HG03460 (cell line): ENCODE results near the gene IFT122.
"Not testable (repeated sequence)": the region's sequence is repeated elsewhere in the genome, so short reads cannot be mapped to it uniquely, and the experiment has no call there.

Experiments
- ATAC-seq: cut with Tn5 transposase; IDR thresholded peaks from one replicate; pipeline ENCODE4 v1.9.1; 2021; ENCODE audit not compliant: unreplicated experiment

Gene IFT122

DNA sequence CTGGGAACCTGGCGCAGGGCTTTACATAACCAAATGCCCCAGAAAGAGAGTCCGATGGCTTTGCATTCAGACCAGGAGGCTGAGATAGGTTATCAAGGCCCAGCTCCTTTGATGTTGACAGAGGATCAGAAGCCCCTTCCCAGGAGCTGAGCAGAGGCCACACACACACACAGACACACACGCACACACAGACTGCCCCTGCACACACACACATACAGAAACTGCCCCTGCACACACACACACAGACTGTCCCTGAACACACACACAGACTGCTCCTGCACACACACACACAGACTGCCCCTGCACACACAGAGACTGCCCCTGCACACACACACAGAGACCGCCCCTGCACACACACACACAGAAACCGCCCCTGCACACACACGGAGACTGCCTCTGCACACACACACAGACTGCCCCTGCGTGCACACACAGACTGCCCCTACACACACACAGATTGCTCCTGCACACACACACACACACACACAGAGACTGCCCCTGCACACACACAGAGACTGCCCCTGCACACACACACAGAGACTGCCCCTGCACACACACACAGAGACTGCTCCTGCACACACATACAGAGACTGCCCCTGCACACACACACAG, 75.9 kb downstream of the IFT122 start:
- not testable (repeated sequence) for ATAC-seq

- no peak for ATAC-seq
Measured at GRCh38 chr3:129517516-129517915, 77.5 kb downstream of the IFT122 start.

DNA sequence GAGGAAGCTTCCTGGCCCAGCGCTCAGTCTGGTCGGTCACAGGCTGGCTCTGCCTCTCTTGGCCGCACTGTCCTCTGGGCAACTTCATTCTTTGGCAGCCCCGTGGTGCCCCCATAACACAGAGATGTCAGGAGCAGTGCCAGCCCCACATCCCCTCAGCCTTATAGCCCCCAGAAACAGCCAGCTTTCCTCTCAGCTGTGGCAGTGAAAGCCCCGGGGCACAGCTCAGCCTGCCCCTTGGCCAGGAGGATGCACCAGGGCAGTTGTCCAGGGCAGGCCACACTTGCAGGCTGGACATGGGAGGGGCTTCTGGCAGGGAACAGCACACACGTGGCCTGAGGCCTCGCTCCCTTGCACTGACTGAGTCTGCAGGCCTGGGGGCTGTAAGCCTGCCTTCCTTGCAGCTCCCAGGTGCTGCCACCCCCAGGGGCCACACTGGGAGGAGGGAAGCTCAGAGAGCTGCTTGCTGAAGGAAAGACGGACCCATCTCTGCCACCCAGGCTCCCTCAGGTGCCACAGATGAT, 78.1 kb downstream of the IFT122 start:
- no peak for ATAC-seq

- no peak for ATAC-seq
Measured at GRCh38 chr3:129518581-129518980, 78.6 kb downstream of the IFT122 start.

- no peak for ATAC-seq
Measured at GRCh38 chr3:129519449-129519848, 79.4 kb downstream of the IFT122 start.

DNA sequence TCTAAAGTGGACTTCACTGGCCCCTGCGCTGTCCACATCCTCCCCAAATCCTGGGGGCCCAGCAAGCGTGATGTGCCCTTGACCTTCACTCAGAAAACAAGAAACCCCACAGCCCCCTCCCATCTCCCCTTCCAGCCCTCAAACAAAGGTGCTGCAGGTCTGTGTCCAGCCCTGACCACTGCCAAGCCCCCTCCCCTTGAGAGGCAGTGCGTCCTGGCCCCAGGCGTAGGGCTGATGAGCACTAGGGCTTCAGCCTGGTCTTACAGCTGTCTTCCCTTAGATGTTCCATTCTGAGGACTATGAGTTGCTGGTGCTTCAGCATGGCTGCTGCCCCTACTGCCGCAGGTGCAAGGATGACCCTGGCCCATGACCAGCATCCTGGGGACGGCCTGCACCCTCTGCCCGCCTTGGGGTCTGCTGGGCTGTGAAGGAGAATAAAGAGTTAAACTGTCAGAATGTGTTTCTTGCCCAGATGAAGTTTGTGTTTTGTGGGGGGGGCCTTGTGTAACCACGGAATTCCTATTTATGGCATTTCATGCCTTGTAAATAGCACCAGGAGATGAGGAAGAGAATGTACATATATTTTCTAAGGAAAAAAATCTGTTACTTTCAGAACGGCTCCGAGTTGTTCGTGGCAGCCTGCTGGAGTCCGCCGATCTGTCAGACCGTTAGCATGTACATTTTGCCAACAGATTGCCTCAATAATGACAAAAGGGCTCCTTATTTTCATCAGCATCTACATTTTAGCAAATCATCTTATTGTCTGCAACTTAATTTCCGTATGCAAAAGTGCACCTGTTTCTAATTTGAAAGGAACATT, 80.1 kb downstream of the IFT122 start:
- no peak for ATAC-seq

GRCh38 chr3:129520960-129521359, 80.9 kb downstream of the IFT122 start:
- no peak for ATAC-seq

- no peak for ATAC-seq
Measured at GRCh38 chr3:129521611-129522010, 81.6 kb downstream of the IFT122 start.

- ATAC-seq = no peak
Measured at GRCh38 chr3:129522953-129523352, 82.9 kb downstream of the IFT122 start.

DNA sequence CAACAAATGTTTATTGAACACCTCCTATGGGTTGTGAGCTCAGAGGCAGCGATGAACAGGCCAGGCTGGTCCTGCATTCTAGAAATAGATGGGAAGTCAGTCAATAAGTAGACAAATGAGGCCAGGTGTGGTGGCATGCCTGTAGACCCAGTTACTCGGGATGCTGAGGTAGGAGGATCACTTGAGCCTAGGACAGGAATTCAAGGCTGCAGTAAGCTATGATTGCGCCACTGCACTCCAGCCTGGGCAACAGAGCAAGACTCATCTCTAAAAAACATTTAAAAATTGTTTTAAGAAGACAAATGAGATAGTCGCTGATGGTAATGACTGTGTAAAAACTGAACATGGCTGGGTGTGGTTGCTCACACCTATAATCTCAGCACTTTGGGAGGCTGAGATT, 84.1 kb downstream of the IFT122 start:
- ATAC-seq = no peak

- ATAC-seq = no peak
Measured at GRCh38 chr3:129525341-129525968, 85.4 kb downstream of the IFT122 start.

DNA sequence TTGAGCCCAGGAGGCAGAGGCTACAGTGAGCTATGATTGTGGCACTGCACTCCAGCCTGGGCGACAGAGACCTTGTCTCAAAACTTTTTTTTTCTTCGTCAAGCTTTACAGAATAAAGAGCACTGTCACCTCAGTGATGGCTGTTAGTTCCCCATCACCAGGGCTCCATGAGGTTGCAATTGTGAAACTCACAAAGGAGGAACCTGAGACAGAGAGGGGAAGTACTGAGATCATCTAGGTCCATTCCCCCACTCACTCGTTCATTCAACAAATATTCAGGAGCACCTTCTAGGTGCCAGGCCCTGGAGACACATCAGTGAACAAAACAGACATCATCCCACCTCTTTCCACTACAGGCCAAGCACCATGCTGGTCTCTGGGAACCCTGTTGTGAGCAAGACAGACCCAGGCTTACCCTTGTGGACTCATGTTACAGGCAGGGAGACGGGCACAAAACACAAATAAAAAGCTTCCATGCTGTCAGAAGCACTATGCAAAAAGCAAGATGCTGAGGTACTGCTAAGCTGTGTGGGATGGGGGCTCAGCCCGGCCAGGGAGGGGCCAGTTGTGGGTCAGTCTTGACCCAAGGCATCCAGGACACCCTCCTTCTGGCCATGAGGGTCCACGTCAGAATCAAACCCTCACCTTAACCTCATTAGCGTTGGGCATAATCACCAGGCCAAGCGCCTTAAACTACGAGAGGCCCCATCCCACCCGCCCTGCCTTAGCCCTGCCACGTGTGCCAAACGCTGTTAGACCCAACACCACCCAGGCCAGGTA, 86.3 kb downstream of the IFT122 start:
- ATAC-seq = peak; percentile 92

DNA sequence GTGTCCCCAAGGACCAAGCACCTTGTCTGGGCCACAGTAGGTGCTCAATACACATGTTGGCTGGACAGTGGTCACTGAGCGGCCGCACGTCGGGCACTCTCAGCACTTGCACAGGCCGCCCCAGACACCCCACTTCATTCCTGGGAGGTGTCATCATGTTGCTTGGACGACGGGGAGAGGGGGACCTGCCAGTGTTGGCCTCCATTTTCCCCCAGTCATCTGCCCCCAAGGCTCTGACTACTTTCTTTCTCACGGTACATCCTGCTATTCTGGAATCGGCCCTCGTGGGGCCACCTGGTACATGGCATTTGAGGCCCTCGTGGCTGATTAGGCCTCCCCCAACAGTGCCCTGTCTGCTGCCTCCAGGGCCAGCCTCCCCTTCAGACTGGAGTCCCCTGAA, 87.2 kb downstream of the IFT122 start:
- ATAC-seq = no peak

- no peak for ATAC-seq
Measured at GRCh38 chr3:129528589-129529100, 88.6 kb downstream of the IFT122 start, which contains the start of gene RHO. Gene RHO (plus strand): TSS chr3:129528639. CDS start chr3:129528734, 95 bp downstream.

GRCh38 chr3:129529436-129530210, 89.6 kb downstream of the IFT122 start:
- no peak for ATAC-seq

DNA sequence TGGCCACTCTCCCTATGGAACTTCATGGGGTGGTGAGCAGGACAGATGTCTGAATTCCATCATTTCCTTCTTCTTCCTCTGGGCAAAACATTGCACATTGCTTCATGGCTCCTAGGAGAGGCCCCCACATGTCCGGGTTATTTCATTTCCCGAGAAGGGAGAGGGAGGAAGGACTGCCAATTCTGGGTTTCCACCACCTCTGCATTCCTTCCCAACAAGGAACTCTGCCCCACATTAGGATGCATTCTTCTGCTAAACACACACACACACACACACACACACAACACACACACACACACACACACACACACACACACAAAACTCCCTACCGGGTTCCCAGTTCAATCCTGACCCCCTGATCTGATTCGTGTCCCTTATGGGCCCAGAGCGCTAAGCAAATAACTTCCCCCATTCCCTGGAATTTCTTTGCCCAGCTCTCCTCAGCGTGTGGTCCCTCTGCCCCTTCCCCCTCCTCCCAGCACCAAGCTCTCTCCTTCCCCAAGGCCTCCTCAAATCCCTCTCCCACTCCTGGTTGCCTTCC, 90.3 kb downstream of the IFT122 start:
- ATAC-seq = no peak

GRCh38 chr3:129530821-129531220, 90.8 kb downstream of the IFT122 start:
- no peak for ATAC-seq

GRCh38 chr3:129531699-129532098, 91.7 kb downstream of the IFT122 start:
- no peak for ATAC-seq

DNA sequence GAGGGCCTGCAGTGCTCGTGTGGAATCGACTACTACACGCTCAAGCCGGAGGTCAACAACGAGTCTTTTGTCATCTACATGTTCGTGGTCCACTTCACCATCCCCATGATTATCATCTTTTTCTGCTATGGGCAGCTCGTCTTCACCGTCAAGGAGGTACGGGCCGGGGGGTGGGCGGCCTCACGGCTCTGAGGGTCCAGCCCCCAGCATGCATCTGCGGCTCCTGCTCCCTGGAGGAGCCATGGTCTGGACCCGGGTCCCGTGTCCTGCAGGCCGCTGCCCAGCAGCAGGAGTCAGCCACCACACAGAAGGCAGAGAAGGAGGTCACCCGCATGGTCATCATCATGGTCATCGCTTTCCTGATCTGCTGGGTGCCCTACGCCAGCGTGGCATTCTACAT, 92.2 kb downstream of the IFT122 start:
- ATAC-seq = no peak

DNA sequence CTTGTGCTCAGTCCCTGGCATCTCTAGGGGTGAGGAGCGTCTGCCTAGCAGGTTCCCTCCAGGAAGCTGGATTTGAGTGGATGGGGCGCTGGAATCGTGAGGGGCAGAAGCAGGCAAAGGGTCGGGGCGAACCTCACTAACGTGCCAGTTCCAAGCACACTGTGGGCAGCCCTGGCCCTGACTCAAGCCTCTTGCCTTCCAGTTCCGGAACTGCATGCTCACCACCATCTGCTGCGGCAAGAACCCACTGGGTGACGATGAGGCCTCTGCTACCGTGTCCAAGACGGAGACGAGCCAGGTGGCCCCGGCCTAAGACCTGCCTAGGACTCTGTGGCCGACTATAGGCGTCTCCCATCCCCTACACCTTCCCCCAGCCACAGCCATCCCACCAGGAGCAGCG, 93.4 kb downstream of the IFT122 start:
- no peak for ATAC-seq
